ENCODE measurements around the gene PNPO. TPM values are rescaled to one million over a fixed set of nuclear protein-coding genes. Genes with fewer than 3 reads are reported as not detected.

Gene PNPO
- total and polyA plus RNA-seq, 2 of the 13 experiments (the other 11 are each of a cell fraction or from before 2014, with no cell fraction given), result 47.9 to 63.3 TPM

- TF ChIP-seq EHMT2 (IDR thresholded peaks at IDR 0.05; ENCODE audit: borderline replicate concordance, low read depth, low read length) (no peak), HMGXB3 (CRISPR knock-in tag; IDR thresholded peaks at IDR 0.05; ENCODE audit: borderline replicate concordance) (peak; percentile 60; the same call in 1 of the 2 replicates), RAD21 (CRISPR knock-in tag; IDR thresholded peaks at IDR 0.05) (no peak), MYNN (CRISPR knock-in tag; IDR thresholded peaks at IDR 0.05; ENCODE audit: low read depth) (no peak), HNRNPUL1 (IDR thresholded peaks at IDR 0.05; ENCODE audit: low read depth, low read length) (no peak), HES4 (CRISPR knock-in tag; IDR thresholded peaks at IDR 0.05; ENCODE audit: borderline replicate concordance) (no peak), MAFF (IDR thresholded peaks at IDR 0.05; ENCODE audit: low read depth, low read length) (no peak), MAFK (conservative IDR thresholded peaks at IDR 0.05 in 1 of 2, IDR thresholded peaks at IDR 0.05 in 1 of 2; ENCODE audit: low read length in 2 of 2) (no peak), KDM4B (CRISPR knock-in tag; IDR thresholded peaks at IDR 0.05) (no peak), HNRNPLL (IDR thresholded peaks at IDR 0.05; ENCODE audit: low read depth, low read length, poor library complexity, severe bottlenecking) (no peak), CC2D1A (CRISPR knock-in tag; IDR thresholded peaks at IDR 0.05) (no peak), ZKSCAN5 (CRISPR knock-in tag; IDR thresholded peaks at IDR 0.05) (peak; percentile 95), AKAP8 (CRISPR knock-in tag; IDR thresholded peaks at IDR 0.05) (peak; percentile 52; the same call in 1 of the 2 replicates), CEBPG (CRISPR knock-in tag; IDR thresholded peaks at IDR 0.05) (no peak), ATF1 (CRISPR knock-in tag; IDR thresholded peaks at IDR 0.05) (no peak)
- TF ChIP-seq, protein P1, sequence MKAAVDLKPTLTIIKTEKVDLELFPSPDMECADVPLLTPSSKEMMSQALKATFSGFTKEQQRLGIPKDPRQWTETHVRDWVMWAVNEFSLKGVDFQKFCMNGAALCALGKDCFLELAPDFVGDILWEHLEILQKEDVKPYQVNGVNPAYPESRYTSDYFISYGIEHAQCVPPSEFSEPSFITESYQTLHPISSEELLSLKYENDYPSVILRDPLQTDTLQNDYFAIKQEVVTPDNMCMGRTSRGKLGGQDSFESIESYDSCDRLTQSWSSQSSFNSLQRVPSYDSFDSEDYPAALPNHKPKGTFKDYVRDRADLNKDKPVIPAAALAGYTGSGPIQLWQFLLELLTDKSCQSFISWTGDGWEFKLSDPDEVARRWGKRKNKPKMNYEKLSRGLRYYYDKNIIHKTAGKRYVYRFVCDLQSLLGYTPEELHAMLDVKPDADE (CRISPR knock-in tag; IDR thresholded peaks at IDR 0.05), result no peak
- TF ChIP-seq, protein P2, sequence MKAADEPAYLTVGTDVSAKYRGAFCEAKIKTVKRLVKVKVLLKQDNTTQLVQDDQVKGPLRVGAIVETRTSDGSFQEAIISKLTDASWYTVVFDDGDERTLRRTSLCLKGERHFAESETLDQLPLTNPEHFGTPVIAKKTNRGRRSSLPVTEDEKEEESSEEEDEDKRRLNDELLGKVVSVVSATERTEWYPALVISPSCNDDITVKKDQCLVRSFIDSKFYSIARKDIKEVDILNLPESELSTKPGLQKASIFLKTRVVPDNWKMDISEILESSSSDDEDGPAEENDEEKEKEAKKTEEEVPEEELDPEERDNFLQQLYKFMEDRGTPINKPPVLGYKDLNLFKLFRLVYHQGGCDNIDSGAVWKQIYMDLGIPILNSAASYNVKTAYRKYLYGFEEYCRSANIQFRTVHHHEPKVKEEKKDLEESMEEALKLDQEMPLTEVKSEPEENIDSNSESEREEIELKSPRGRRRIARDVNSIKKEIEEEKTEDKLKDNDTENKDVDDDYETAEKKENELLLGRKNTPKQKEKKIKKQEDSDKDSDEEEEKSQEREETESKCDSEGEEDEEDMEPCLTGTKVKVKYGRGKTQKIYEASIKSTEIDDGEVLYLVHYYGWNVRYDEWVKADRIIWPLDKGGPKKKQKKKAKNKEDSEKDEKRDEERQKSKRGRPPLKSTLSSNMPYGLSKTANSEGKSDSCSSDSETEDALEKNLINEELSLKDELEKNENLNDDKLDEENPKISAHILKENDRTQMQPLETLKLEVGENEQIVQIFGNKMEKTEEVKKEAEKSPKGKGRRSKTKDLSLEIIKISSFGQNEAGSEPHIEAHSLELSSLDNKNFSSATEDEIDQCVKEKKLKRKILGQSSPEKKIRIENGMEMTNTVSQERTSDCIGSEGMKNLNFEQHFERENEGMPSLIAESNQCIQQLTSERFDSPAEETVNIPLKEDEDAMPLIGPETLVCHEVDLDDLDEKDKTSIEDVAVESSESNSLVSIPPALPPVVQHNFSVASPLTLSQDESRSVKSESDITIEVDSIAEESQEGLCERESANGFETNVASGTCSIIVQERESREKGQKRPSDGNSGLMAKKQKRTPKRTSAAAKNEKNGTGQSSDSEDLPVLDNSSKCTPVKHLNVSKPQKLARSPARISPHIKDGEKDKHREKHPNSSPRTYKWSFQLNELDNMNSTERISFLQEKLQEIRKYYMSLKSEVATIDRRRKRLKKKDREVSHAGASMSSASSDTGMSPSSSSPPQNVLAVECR (CRISPR knock-in tag; IDR thresholded peaks at IDR 0.05; ENCODE audit: borderline replicate concordance), result peak; percentile 62; the same call in 1 of the 2 replicates
- TF ChIP-seq, protein P3, sequence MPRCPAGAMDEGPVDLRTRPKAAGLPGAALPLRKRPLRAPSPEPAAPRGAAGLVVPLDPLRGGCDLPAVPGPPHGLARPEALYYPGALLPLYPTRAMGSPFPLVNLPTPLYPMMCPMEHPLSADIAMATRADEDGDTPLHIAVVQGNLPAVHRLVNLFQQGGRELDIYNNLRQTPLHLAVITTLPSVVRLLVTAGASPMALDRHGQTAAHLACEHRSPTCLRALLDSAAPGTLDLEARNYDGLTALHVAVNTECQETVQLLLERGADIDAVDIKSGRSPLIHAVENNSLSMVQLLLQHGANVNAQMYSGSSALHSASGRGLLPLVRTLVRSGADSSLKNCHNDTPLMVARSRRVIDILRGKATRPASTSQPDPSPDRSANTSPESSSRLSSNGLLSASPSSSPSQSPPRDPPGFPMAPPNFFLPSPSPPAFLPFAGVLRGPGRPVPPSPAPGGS (CRISPR knock-in tag; IDR thresholded peaks at IDR 0.05), result peak; percentile 83
Observed at GRCh38 chr17:47952171-47953021, 11.0 kb downstream of the PNPO start (continued).
